AG04449 (cell line): ENCODE data around the gene ENPP7.

Experiments
- CTCF ChIA-PET: fragments of 350-600 bp; formaldehyde crosslinking; extraction: SDS; loops from one replicate; lab custom pipeline; 2021; ENCODE audit warnings: antibody characterized with exemption; lab: Yijun Ruan, JAX
- POLR2A ChIA-PET: fragments of 400-600, 350-600 bp; formaldehyde crosslinking; extraction: SDS; loops from one replicate; lab custom pipeline; 2020; ENCODE audit warnings: antibody characterized with exemption, inconsistent platforms; lab: Yijun Ruan, JAX
- DNase-seq: peaks from one replicate; pipeline ENCODE4 v3.0.0-alpha.2; 2010; ENCODE audit warnings: low read depth, low spot score
- H3K4me3 ChIP-seq: 2 replicates; pipeline ENCODE4 v1.5.1; 2011; ENCODE audit warnings: low read depth, mild to moderate bottlenecking, control low read depth, low read length
- CTCF ChIP-seq: IDR thresholded peaks from one replicate; pipeline ENCODE4 v1.5.1; 2011; ENCODE audit warnings: mild to moderate bottlenecking, moderate library complexity, low read length, control low read depth, inconsistent platforms; ENCODE audit not compliant: insufficient read depth; ENCODE audit errors: missing control alignments

ENPP7 gene

GRCh38 chr17:79685121-79685520 is 45.6 kb upstream of the ENPP7 start:
- no peak for TF ChIP-seq CTCF
- ChIA-PET POLR2A (no interaction called here), CTCF (interaction anchor here (1.5 kb wide), 1 partner anchor 24 kb away, joined by 4 read pairs; no protein-coding TSS in a partner anchor)
- H3K4me3 ChIP-seq: no peak overlapping the region
- DNase-seq: no peak

GRCh38 chr17:79686476-79686875 is 44.3 kb upstream of the ENPP7 start:
- H3K4me3 ChIP-seq: no peak overlapping the region
- TF ChIP-seq CTCF: no peak
- no peak for DNase-seq
- ChIA-PET CTCF (no interaction called here), POLR2A (no interaction called here)

GRCh38 chr17:79690466-79690865 is 40.3 kb upstream of the ENPP7 start:
- ChIA-PET POLR2A (no interaction called here), CTCF (interaction anchor here (1.0 kb wide), 1 partner anchor 18 kb away, joined by 4 read pairs; no protein-coding TSS in a partner anchor)
- H3K4me3 ChIP-seq: no peak overlapping the region
- no peak for DNase-seq
- no peak for TF ChIP-seq CTCF

GRCh38 chr17:79690988-79691836 is 39.5 kb upstream of the ENPP7 start:
- CTCF ChIA-PET: interaction anchor here (0.8 to 1.3 kb wide), 3 partner anchors 17 to 646 kb away, joined by 3 to 4 read pairs (median 3); no protein-coding TSS in a partner anchor
- no peak overlapping the region for H3K4me3 ChIP-seq
- DNase-seq: no peak
- no peak for TF ChIP-seq CTCF
- POLR2A ChIA-PET: no interaction called here

GRCh38 chr17:79691931-79692330 is 38.8 kb upstream of the ENPP7 start:
- no peak overlapping the region for H3K4me3 ChIP-seq
- CTCF ChIA-PET: interaction anchor here (0.8 to 1.3 kb wide), 2 partner anchors 17 to 646 kb away, joined by 3 read pairs; no protein-coding TSS in a partner anchor
- no peak for DNase-seq
- POLR2A ChIA-PET: no interaction called here
- TF ChIP-seq CTCF: no peak

- CTCF ChIA-PET: interaction anchor here (8.0 kb wide), 1 partner anchor 16 kb away, joined by 49 read pairs; no protein-coding TSS in a partner anchor
- POLR2A ChIA-PET: no interaction called here
These were observed 37.3 kb upstream of the ENPP7 start for GRCh38 chr17:79693419-79693818.

More at GRCh38 chr17:79693419-79693818, 37.3 kb upstream of the ENPP7 start:
- no peak overlapping the region for H3K4me3 ChIP-seq
- no peak for TF ChIP-seq CTCF
- no peak for DNase-seq
